Measurements from ENCODE around the gene CELF6.

The CELF6 gene

DNA sequence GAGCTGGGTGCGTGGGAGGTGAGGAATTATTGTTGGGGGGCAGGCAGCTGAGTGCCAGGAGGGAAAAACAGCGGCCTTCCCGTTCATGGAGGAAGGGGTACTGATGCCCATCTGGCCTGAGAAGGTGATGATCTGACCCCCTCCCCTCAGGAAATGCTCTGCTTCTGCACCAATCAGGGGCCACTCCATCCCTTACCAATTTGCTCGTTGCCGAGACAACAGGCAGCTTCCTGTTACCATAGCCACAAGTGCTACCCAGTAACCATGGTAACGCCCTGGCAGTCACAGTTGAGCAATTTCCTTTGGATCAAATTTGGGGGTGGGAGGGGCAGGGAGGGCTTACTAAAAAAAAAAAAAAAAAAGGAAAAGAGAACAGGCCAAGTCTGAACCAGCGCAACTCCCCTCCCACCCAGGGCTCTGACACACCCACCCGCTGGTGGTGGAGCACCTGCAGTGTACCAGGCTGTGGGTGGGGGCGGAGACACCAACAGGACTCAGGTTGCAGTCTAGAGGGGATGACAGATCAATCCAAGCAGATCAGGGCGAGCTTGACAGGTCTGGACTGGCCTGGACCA is 13.7 kb downstream of the CELF6 start:
- WGBS, 2 donors (ENCODE audit: extremely low coverage in 2 of 2, insufficient read length in 2 of 2, insufficient replicate concordance in 1 of 2): no CpG with 5 or more reads among the region's 10 CpGs
- no peaks in the 10 kb centered on the region for H3K9me3 ChIP-seq (replicated peaks in 1 of 2; ENCODE audit: control insufficient read depth in 2 of 2, insufficient read depth in 1 of 2, low read depth in 1 of 2, low read length in 2 of 2)
- no peak overlapping the region for H3K14ac ChIP-seq (ENCODE audit: low read length)
- peaks cover 0 to 11% (median 6%) of the 10 kb centered on the region in 3 experiments for H3K27me3 ChIP-seq (ENCODE audit: control insufficient read depth in 3 of 3, insufficient read depth in 3 of 3, low read depth in 1 of 3, low read length in 3 of 3)
- no peak overlapping the region for H2AFZ ChIP-seq (ENCODE audit: low read length)
- H2BK120ac ChIP-seq (ENCODE audit: low read depth, low read length): no peak overlapping the region
- no peaks in the 10 kb centered on the region for H3K36me3 ChIP-seq (replicated peaks in 1 of 2; ENCODE audit: control insufficient read depth in 2 of 2, insufficient read depth in 2 of 2, low read length in 2 of 2)
- H2AK5ac ChIP-seq (ENCODE audit: low read depth, low read length): no peak overlapping the region
- H3K4me1 ChIP-seq (ENCODE audit: control insufficient read depth in 2 of 2, insufficient read depth in 1 of 2, low read depth in 1 of 2, low read length in 2 of 2): peaks cover 3 to 7% of the 10 kb centered on the region in 2 donors
- no peak for DNase-seq (ENCODE audit: low spot score)
- no peak overlapping the region for H3K27ac ChIP-seq (replicated peaks; ENCODE audit: low read length)
- H3K4me3 ChIP-seq (ENCODE audit: low read length in 2 of 2): no peak overlapping the region
- no peak overlapping the region for H2BK5ac ChIP-seq (ENCODE audit: low read length)
- no peak overlapping the region for H2BK15ac ChIP-seq (ENCODE audit: low read length)
- H4K91ac ChIP-seq (ENCODE audit: low read depth, low read length, poor library complexity): no peak overlapping the region
- no peak overlapping the region for H4K8ac ChIP-seq (ENCODE audit: low read depth, low read length)
- H3K9ac ChIP-seq (ENCODE audit: low read depth, low read length, poor library complexity): peak overlapping the region; percentile 66
- peak overlapping the region; percentile 34 for H3K23ac ChIP-seq (ENCODE audit: low read depth, low read length, poor library complexity)
- no peaks in the 10 kb centered on the region for H3K79me1 ChIP-seq (ENCODE audit: low read depth, low read length)
- H3K4me2 ChIP-seq (ENCODE audit: insufficient read depth, low read length, poor library complexity, severe bottlenecking): no peak overlapping the region
- H3K4ac ChIP-seq (ENCODE audit: low read length): no peak overlapping the region
- no peak overlapping the region for H3K18ac ChIP-seq (ENCODE audit: low read length)
- no peak overlapping the region for H2BK12ac ChIP-seq (ENCODE audit: low read length)

DNA sequence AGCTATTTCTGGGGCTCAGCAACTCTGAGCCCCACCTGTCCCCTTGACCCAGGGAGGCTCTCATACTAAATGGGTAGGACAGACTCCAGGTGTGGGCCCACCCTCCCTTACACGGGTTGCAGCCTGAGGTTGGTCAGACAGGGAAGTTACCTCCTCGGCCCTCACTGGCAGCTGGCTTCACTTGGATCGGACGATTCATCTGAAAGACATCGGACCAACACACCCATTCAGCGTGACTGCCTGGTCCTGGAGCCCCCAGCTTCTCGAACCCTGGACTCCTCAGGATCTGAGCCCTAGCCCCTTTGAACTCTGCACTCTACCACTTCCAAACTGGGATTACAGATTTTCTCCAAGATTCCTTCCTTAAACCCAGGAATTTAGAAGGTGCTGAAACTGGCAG is 15.4 kb downstream of the CELF6 start:
- DNase-seq (ENCODE audit: low spot score): no peak
- Histone ChIP-seq H2BK5ac (ENCODE audit: low read length) (no peak overlapping the region), H4K91ac (ENCODE audit: low read depth, low read length, poor library complexity) (no peak overlapping the region), H3K4me2 (ENCODE audit: insufficient read depth, low read length, poor library complexity, severe bottlenecking) (no peak overlapping the region), H3K79me1 (ENCODE audit: low read depth, low read length) (no peaks in the 10 kb centered on the region), H3K4ac (ENCODE audit: low read length) (no peak overlapping the region), H2BK12ac (ENCODE audit: low read length) (no peak overlapping the region), H3K9ac (ENCODE audit: low read depth, low read length, poor library complexity) (no peak overlapping the region), H3K36me3 (replicated peaks in 1 of 2; ENCODE audit: control insufficient read depth in 2 of 2, insufficient read depth in 2 of 2, low read length in 2 of 2) (no peaks in the 10 kb centered on the region), H3K23ac (ENCODE audit: low read depth, low read length, poor library complexity) (no peak overlapping the region), H3K4me3 (ENCODE audit: low read length in 2 of 2) (no peak overlapping the region), H3K14ac (ENCODE audit: low read length) (no peak overlapping the region), H3K27ac (replicated peaks; ENCODE audit: low read length) (no peak overlapping the region), H3K27me3 (ENCODE audit: control insufficient read depth in 3 of 3, insufficient read depth in 3 of 3, low read depth in 1 of 3, low read length in 3 of 3) (peaks cover 0 to 11% (median 6%) of the 10 kb centered on the region in 3 experiments), H4K8ac (ENCODE audit: low read depth, low read length) (no peak overlapping the region), H3K18ac (ENCODE audit: low read length) (no peak overlapping the region), H2BK15ac (ENCODE audit: low read length) (no peak overlapping the region), H2BK120ac (ENCODE audit: low read depth, low read length) (no peak overlapping the region), H3K4me1 (ENCODE audit: control insufficient read depth in 2 of 2, insufficient read depth in 1 of 2, low read depth in 1 of 2, low read length in 2 of 2) (peaks cover 3 to 7% of the 10 kb centered on the region in 2 donors), H3K9me3 (replicated peaks in 1 of 2; ENCODE audit: control insufficient read depth in 2 of 2, insufficient read depth in 1 of 2, low read depth in 1 of 2, low read length in 2 of 2) (no peaks in the 10 kb centered on the region), H2AFZ (ENCODE audit: low read length) (no peak overlapping the region), H2AK5ac (ENCODE audit: low read depth, low read length) (no peak overlapping the region)
- no CpG with 5 or more reads among the region's 7 CpGs for WGBS, 2 donors (ENCODE audit: extremely low coverage in 2 of 2, insufficient read length in 2 of 2, insufficient replicate concordance in 1 of 2)

DNA sequence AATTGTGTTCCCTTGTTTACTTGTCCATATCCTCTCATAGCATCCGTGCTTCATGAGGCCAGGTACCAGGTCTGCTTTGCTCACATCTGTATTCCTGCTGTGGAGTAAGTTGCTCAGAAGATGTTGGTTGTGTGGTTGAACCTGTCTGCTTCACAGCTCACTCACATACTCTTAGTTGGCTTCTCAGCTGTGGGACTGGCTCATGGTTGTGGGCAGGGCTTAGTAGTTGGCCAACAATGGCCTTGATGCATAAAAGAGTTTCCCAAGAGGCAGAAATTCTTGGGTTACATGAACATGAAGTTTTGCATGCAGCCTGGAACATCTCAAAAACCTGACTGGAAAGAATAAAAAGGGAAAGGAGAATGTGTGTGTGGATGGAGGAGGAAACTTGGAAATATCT is 17.0 kb downstream of the CELF6 start:
- Histone ChIP-seq H3K18ac (ENCODE audit: low read length) (no peak overlapping the region), H3K4me2 (ENCODE audit: insufficient read depth, low read length, poor library complexity, severe bottlenecking) (no peak overlapping the region), H2BK15ac (ENCODE audit: low read length) (no peak overlapping the region), H2BK120ac (ENCODE audit: low read depth, low read length) (no peak overlapping the region), H3K9ac (ENCODE audit: low read depth, low read length, poor library complexity) (no peak overlapping the region), H2AFZ (ENCODE audit: low read length) (no peak overlapping the region), H2BK5ac (ENCODE audit: low read length) (no peak overlapping the region), H3K9me3 (replicated peaks in 1 of 2; ENCODE audit: control insufficient read depth in 2 of 2, insufficient read depth in 1 of 2, low read depth in 1 of 2, low read length in 2 of 2) (no peaks in the 10 kb centered on the region), H3K27ac (replicated peaks; ENCODE audit: low read length) (no peak overlapping the region), H3K4me3 (ENCODE audit: low read length in 2 of 2) (no peak overlapping the region), H4K8ac (ENCODE audit: low read depth, low read length) (no peak overlapping the region), H3K14ac (ENCODE audit: low read length) (no peak overlapping the region), H3K79me1 (ENCODE audit: low read depth, low read length) (no peaks in the 10 kb centered on the region), H3K36me3 (replicated peaks in 1 of 2; ENCODE audit: control insufficient read depth in 2 of 2, insufficient read depth in 2 of 2, low read length in 2 of 2) (no peaks in the 10 kb centered on the region), H3K4ac (ENCODE audit: low read length) (no peak overlapping the region), H2BK12ac (ENCODE audit: low read length) (no peak overlapping the region), H3K23ac (ENCODE audit: low read depth, low read length, poor library complexity) (no peak overlapping the region), H3K27me3 (ENCODE audit: control insufficient read depth in 3 of 3, insufficient read depth in 3 of 3, low read depth in 1 of 3, low read length in 3 of 3) (peaks cover 0 to 12% (median 6%) of the 10 kb centered on the region in 3 experiments), H4K91ac (ENCODE audit: low read depth, low read length, poor library complexity) (no peak overlapping the region), H3K4me1 (ENCODE audit: control insufficient read depth in 2 of 2, insufficient read depth in 1 of 2, low read depth in 1 of 2, low read length in 2 of 2) (peaks cover 3 to 7% of the 10 kb centered on the region in 2 donors), H2AK5ac (ENCODE audit: low read depth, low read length) (no peak overlapping the region)
- DNase-seq (ENCODE audit: low spot score): no peak
- no CpG with 5 or more reads among the region's 1 CpG for WGBS, 2 donors (ENCODE audit: extremely low coverage in 2 of 2, insufficient read length in 2 of 2, insufficient replicate concordance in 1 of 2)

DNA sequence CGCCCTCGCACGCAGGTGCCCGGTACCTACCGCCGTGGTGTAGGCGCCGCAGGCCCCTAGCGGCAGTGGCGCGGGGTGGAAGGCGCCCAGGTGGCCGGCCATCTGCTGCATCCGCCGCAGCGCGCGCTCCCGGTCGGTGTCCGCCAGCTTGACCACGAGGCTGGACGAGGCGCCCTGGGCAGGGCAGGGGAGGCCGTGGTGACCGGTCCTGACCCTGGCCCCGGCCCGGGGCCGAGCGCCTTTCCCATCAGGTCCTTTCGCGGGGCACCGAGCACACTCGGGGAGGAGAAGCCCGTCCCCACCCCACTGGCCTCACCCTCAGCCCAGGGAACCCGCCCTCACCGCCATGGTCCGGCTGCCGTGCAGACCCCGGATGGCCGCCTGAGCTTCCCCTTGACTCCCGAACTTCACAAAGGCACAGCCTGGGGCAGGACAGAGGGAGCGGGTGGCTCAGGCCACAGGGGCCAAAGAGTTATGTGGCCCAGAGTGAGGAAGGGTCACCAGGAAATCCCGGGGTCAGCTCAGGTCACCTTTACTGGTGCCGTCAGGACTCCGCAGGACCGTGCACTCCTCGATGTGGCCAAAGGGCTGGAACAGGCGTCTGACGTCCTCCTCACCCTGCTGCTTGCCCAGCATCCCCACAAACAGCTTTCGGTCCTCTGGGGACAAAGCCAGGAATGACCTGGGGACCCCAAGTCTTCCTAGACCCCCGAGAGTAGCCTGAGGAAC is 30.2 kb downstream of the CELF6 start:
- H3K9ac ChIP-seq (ENCODE audit: low read depth, low read length, poor library complexity): peak overlapping the region; percentile 38
- no peak overlapping the region for H4K91ac ChIP-seq (ENCODE audit: low read depth, low read length, poor library complexity)
- H3K23ac ChIP-seq (ENCODE audit: low read depth, low read length, poor library complexity): no peak overlapping the region
- H3K9me3 ChIP-seq (replicated peaks in 1 of 2; ENCODE audit: control insufficient read depth in 2 of 2, insufficient read depth in 1 of 2, low read depth in 1 of 2, low read length in 2 of 2): no peaks in the 10 kb centered on the region
- no peaks in the 10 kb centered on the region for H3K36me3 ChIP-seq (replicated peaks in 1 of 2; ENCODE audit: control insufficient read depth in 2 of 2, insufficient read depth in 2 of 2, low read length in 2 of 2)
- peaks cover 0 to 39% (median 2%) of the 10 kb centered on the region in 3 experiments for H3K27me3 ChIP-seq (ENCODE audit: control insufficient read depth in 3 of 3, insufficient read depth in 3 of 3, low read depth in 1 of 3, low read length in 3 of 3)
- H4K8ac ChIP-seq (ENCODE audit: low read depth, low read length): no peak overlapping the region
- H2BK5ac ChIP-seq (ENCODE audit: low read length): no peak overlapping the region
- H3K14ac ChIP-seq (ENCODE audit: low read length): no peak overlapping the region
- no peak overlapping the region for H2BK12ac ChIP-seq (ENCODE audit: low read length)
- H3K4me1 ChIP-seq (ENCODE audit: control insufficient read depth in 2 of 2, insufficient read depth in 1 of 2, low read depth in 1 of 2, low read length in 2 of 2): no peaks in the 10 kb centered on the region
- no peak overlapping the region for H2AFZ ChIP-seq (ENCODE audit: low read length)
- no CpG with 5 or more reads among the region's 52 CpGs for WGBS, 2 donors (ENCODE audit: extremely low coverage in 2 of 2, insufficient read length in 2 of 2, insufficient replicate concordance in 1 of 2)
- no peak for DNase-seq (ENCODE audit: low spot score)
- peaks cover 2% of the 10 kb centered on the region for H3K79me1 ChIP-seq (ENCODE audit: low read depth, low read length)
- no peak overlapping the region for H3K18ac ChIP-seq (ENCODE audit: low read length)
- H2BK15ac ChIP-seq (ENCODE audit: low read length): no peak overlapping the region
- H3K4ac ChIP-seq (ENCODE audit: low read length): no peak overlapping the region
- H3K4me3 ChIP-seq (ENCODE audit: low read length in 2 of 2): no peak overlapping the region
- H2BK120ac ChIP-seq (ENCODE audit: low read depth, low read length): no peak overlapping the region
- H3K27ac ChIP-seq (replicated peaks; ENCODE audit: low read length): no peak overlapping the region
- H2AK5ac ChIP-seq (ENCODE audit: low read depth, low read length): no peak overlapping the region
- no peak overlapping the region for H3K4me2 ChIP-seq (ENCODE audit: insufficient read depth, low read length, poor library complexity, severe bottlenecking)
